LNCAP (cell line): Measurements from ENCODE around the gene NFIB.

ENCODE experiments used
- TF ChIP-seq, protein P1 (sequence below): fragments of 450-650 bp; IDR thresholded peaks from 2 replicates; pipeline ENCODE4 v1.5.1; 2017; ENCODE audit warnings: mild to moderate bottlenecking

Gene NFIB

DNA sequence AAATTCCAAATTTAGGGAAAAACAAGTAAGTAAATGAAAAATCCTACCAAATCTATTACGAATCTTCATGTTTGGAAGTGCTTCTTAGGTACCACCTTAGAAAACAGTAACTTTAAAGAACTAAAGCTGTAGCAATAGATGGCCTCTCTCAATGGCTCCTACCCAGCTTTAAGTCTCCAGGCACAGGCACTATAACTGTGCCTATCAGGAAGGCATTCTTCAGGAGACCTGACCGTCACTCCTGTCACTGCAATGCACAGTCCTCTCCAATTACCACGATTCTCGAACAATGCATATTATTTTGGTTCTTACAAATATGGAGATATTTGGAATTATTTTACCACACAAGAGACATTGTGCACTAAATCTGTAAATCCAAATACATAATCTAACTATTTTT is 12.9 kb downstream of the NFIB start:
- TF ChIP-seq, protein P1, sequence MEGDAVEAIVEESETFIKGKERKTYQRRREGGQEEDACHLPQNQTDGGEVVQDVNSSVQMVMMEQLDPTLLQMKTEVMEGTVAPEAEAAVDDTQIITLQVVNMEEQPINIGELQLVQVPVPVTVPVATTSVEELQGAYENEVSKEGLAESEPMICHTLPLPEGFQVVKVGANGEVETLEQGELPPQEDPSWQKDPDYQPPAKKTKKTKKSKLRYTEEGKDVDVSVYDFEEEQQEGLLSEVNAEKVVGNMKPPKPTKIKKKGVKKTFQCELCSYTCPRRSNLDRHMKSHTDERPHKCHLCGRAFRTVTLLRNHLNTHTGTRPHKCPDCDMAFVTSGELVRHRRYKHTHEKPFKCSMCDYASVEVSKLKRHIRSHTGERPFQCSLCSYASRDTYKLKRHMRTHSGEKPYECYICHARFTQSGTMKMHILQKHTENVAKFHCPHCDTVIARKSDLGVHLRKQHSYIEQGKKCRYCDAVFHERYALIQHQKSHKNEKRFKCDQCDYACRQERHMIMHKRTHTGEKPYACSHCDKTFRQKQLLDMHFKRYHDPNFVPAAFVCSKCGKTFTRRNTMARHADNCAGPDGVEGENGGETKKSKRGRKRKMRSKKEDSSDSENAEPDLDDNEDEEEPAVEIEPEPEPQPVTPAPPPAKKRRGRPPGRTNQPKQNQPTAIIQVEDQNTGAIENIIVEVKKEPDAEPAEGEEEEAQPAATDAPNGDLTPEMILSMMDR, result no peak

DNA sequence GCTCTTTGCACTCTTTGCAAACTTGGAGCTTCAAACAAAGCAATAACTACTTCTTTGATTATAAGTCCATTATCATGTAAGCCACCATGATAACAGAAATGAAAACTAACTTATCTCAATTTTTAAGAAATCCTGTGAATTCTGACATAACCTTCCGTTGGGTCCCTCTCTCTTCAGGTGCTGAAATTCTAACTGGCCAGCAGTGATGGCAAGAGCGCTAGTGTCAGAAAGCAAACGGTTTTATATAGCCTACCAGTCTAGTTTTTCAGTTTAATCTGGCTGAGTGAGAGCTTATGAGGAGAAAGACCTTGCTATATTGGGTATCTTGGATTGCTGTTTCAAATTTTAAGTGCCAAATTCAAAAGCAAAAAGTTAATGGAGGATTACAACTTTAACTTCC is 13.4 kb downstream of the NFIB start:
- TF ChIP-seq, protein P1, result no peak

DNA sequence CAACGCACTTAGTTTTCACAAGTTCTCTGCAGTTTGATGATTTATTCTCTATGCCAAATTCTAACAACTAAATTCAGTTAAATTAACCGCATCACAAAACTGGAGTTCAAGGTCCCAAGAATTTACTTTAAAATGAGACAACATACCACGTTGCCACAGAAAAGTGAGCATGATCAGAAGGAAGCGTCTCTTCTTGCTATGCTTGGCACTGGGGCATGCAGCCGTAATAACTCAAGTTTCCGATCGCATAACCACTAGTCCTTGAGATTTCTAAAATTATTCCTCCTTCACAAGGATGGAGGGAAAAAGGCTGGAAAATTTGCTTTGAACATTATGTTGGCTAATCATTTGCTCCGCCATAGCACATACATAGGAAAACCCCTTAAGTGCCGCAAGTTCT is 13.9 kb downstream of the NFIB start:
- TF ChIP-seq, protein P1, result no peak

DNA sequence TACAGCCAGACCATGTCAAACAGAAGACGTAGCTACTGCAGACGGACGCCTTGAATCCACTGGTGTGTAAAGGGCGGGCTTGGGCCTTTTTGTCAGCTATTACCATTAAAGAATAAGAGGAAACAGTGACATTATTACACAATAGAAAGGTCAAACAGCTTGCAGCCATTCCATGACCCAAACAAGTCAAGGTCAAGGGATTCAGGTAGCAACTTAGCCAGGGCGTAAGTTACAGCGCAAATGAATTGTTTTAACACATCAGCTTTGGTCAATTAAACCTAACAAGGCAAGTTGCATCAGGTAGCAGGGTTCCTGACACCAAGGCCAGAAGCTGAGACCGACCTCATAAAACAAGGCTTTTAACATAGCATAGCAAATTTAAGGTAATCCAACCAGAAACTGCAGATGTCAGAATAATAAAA is 15.3 kb downstream of the NFIB start:
- TF ChIP-seq, protein P1, result no peak

DNA sequence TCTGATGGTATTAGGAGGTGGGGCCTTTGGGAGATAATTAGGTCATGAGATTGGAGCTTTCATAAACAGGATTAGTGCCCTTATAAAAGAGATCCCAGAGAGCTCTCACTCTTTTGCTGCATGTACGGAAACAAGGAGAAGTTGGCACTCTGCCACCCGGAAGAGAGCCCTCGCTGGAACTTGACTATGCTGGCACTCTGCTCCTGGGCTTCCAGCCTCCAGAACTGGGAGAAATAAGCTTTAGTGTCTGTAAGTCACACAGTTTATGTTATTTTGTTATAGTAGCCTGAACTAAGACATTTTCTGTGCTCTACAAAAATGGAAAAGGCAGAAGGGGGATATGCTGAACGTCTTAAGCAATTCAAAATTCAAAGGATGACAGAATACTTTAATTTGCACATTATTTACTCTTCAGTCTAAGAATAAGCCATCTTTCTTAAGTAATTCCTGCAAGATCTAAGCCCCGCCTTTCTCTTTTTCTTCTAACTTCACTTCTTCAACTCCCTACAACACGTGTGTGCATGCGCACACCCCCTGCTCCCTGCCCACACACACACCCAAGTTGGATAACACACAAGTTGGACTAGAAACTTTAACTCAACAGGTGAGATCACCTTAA is 17.3 kb downstream of the NFIB start:
- TF ChIP-seq, protein P1, result no peak

DNA sequence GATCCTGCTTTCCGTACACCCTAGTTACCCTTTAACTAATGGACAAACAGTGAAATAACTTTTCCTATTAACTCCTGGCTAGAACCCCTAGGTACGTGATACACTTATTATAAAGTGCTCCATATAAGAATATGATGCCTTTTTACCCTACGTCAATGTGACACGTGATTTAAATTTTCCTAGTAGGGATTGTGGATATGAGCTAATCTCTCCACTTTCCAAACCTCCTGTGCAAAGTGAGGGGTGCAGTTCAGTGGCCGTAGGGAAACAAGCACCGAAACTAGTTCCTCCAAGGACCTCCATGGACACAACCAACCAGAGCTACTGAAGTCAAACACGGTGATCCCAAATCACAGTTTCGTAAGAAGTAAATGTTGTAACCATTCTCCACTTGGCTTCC is 19.3 kb downstream of the NFIB start:
- TF ChIP-seq, protein P1, result no peak

DNA sequence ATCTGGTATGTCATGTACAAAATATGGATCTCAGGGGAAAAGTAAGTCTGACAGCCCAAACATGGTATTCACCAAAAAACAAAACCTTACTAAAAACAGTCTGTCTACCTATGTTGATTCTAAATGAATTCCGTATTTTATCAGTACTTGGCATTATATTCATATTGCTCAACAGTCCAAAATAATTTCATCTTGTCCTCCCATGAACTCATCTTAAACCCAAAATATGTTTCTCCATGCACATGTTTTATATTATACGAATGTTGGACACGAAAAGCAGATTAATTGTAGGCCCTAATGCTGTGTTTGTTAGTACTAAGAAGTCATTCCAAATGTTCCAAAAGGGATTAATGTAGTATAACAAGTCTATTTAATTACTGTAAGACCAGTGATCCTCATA is 20.1 kb downstream of the NFIB start:
- TF ChIP-seq, protein P1, result no peak

DNA sequence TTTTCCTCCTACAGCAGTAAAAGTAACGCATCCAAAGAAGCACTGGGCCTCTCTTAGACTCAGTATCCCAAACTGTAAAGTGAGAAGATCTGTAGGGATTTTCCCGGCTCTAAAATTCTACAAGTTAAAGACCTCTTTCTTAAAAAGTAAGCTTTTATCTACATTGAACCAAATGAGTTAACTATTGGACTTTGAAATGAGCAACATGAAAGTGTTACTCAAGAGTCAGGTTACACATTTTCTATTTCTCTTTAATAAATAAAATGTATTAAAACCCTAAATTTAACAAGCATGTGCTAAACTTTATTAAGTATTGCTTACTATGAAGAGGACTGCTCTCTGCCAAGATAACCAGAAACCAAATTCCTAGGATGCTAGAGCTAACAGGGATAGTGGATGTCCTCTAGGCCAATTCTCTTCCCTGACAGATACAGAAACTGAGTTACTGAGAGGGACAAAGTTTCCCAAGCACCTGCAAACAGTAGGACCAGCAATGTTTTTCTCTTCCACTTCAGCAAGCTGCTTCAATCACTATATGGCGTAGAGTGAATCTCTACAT is 21.7 kb downstream of the NFIB start:
- TF ChIP-seq, protein P1, result no peak
